22Rv1 (cell line): Measurements from ENCODE around the gene STX18.

ENCODE experiments used
- CTCF ChIP-seq: fragments of 450-650 bp; IDR thresholded peaks from 2 replicates; pipeline ENCODE4 v1.5.1; 2017; ENCODE audit warnings: mild to moderate bottlenecking
- ZFX ChIP-seq: fragments of 450-650 bp; IDR thresholded peaks from 2 replicates; pipeline ENCODE4 v1.6.1; 2017; ENCODE audit warnings: antibody characterized with exemption, borderline replicate concordance

GRCh38 chr4:4460759-4461158 lies 81.1 kb downstream of the STX18 start:
- no peak for TF ChIP-seq CTCF
- no peak for TF ChIP-seq ZFX
